ENCODE results near the gene POLR2I.
"Not testable (repeated sequence)": the region's sequence is repeated elsewhere in the genome, so short reads cannot be mapped to it uniquely, and the experiment has no call there.

The POLR2I gene

DNA sequence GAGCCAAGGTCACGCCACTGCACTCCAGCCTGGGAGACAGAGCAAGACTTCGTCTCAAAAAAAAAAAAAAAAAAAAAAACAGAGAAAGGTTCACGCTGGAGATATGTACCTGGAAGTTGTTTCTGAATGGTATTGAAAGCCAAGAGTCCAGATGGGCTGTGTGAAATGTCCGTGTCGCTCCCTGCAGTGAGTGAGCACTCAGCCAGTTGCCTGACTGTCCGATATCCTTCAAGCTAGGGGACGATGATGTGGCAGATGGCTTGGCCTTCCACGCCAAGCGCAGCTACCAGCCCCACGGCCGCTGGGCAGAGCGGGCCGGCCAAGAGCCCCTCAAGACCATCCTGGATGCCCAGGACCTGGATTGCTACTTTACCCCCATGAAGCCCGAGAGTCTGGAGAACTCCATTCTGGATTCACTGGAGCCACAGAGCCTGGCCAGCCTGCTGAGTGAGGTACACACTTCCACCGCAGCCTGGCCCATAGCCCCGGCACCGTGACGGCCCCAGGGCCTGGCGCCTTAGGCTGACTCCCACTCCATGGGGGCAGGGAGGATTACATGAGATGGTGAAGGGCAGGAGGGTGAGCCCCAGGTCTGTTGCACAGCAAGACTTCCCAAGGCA is 15.4 kb downstream of the POLR2I start:
- no peak for DNase-seq

DNA sequence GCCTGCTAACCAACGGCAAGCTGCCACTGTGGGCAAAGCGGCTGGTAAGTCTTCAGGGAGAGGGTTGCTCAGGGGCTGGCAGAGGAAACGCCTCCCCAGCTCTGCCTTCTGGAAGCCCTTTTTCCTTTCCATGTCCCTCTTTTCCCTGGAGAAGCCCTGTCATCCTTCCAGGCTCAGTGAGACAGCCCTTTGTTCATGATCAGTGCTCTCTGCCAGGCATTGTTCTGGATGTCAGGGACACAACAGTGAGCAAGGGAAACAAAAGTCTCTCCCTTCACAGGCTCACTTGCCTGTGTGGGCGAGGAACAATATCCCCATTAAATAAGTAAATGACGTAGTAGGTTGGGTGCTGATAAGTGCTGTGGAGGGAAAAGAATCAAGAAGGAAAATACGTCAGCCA is 17.6 kb downstream of the POLR2I start:
- no peak for DNase-seq

DNA sequence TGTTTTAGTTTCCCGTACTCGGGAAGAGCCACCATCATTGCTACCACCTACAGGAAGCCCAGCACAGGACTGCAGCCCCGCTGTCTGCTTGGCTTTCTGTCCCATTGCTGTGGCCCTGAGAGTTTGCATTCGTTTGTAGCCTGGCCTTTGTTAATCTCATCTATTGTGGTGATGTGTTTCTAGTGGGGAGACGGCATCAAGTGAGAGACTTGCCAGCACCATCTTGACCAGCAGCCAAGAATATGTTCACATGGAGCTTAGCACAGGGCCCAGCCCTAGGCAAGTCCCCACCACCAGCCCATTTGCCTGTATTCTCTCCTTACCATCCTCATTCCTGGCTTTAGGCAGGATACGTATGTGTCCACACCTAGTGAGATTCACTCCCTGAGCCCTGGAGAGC is 21.0 kb downstream of the POLR2I start:
- no peak for DNase-seq

DNA sequence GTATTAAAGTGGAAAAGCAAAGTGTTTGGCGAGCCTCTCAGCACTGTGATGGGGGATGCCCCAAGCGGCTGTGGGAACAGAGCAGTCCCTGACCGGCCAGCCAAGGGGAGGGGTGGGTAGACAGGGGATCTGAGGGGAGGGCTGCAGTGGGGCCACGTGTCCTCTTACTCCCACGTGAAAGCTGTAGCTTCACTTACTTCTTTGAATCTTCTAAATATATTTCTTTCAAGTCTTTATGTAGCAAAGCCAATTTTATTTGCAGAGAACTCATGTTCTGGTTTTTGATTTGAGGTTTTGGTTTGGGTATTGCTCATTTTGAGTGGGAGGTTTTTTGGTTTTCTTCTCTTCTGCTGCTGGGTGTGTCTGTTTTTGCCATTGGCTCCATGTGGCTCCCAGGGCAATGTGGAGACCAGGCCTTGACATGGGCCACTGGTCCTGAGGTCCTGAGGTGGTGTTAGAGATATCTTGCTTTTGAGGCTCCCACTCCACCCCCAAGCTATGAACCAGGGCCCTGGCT is 21.5 kb downstream of the POLR2I start:
- DNase-seq = no peak

DNA sequence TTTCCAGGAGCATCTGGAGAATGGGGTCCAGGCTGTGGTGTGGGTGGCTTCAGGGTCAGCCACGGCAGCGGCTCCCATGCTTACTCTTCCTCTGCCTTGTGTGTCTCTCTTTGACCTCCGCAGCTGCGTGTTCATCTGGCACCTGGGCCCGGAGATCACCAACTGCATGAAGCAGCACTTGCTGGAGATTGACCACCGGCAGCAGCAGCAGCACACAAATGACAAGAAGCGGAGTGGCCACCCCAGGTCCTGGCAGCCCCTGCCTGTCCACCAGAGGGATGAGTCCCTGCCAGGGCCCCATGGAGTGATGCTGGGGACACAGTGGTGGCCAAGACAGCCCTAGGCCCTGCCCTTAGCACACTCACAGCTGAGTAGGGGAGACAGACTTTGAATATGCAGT is 22.1 kb downstream of the POLR2I start:
- DNase-seq = no peak

DNA sequence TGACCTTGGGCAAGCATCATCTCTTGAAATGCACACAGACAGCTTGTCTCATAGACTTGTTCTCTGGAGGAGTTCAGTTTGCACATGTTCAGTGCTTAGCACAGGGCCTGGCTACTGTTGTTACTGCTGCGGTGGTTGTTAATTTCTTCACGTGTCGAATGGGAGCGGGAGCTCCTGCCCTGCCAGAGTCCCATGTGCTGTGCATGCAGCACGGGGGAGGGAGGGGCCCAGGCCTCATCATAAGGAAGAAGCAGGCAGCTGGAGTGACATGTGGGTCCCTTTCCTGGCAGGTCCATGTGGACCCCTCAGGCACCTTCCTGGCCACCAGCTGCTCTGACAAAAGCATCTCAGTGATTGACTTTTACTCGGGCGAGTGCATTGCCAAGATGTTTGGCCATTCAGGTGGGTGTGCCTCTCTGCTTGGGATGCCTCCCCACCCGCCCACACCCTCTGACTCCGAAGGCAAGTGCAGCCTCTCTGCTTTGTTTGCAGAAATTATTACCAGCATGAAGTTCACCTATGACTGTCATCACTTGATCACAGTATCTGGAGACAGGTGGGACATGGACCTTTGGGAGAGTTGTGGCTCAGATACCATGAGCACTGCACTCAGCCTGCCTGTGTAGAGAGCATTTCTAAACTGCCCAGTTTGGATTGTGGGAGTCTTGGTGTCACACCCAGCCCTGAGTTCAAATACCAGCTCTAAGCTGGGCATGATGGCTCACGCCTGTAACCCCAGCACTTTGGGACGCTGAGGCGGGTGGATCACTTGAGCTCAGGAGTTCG is 23.6 kb downstream of the POLR2I start:
- DNase-seq = no peak

DNA sequence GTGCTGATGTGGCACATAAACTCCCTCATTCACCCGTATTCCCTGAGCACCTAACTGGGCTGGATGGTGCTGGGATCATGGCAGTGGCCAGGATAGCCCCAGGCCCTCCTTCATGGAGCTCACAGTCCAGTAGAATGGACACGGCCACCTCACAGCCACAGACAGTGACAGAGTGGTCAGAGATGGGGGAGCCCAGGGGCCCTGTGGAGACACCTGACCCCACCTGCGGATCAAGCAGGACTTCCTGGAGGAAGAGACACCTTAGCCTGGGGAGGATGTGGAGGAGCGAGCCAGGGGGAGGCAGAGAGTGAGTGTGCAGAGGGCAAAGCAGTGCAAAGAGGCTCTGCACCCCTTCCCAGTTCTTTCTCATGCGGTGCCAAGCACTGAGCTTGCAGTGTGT is 24.8 kb downstream of the POLR2I start:
- DNase-seq = no peak

DNA sequence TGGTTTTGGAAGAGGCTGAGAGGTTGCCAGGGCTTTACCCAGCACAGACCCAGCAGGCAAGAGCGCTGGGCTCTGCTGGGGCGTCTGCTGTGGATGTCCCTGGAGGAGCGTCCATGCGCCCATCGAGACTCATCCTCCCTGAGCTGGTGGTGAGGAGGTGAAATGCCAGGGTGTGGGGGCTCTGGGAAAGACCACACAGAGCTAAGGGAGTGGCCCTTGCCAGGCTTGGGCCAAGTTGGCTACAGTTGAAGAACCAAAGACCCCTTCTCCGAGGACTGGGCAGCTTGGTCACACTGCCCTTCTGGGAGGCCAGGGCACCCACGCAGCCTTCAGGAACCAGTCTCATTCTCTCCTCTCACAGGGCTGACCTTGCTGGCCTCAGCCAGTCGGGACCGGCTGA is 28.3 kb downstream of the POLR2I start:
- DNase-seq = no peak

DNA sequence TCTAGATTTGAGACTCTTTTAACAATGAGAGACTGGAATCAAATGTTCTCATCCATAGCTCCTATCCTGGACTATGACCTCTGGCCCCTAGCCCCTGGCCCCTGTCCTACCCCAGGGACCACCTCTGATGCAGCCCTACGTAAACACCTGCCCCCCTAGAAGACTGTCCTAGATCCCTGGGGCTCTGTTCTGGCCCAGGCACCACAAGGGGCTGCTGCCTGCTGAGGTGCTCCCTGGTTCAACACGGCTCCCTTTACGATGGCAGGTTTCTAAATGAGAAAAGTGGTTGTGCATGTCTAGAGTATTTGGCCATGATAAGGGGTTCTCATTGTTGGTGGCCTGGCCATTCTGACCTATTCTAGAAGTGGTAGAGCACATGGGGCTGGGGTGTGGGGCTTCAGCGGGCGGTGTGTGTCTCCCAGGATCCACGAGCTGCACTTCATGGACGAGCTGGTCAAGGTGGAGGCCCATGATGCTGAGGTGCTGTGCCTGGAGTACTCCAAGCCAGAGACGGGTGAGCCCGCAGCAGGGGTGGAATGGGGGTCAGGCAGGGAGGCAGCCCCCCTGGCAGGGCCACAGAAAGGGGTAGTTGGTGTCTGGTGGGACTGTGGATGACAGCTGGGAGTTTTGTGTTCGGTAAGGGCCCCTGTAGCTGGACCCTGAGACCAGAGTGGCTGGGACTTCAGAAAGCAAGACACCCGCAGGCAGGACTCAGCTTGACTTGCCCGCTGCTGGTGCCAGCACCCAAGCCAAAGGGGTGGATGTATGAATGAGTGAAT is 30.3 kb downstream of the POLR2I start:
- DNase-seq = no peak

DNA sequence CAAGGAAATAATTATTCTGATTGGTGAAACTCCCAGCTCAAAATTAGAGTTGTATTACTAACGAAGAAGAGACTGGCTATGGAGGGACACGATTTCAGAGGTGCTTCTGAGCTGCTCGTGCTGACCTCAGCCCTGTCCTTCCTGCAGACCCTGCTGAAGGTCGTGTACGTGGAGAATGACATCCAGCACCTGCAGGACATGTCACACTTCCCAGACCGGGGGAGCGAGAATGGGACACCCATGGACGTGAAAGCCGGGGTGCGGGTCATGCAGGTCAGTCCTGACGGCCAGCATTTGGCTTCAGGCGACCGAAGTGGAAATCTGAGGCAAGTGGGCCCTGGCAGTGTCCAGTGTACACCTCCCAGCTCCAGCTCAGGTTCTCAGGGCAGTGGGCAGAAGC is 31.8 kb downstream of the POLR2I start:
- no peak for DNase-seq

DNA sequence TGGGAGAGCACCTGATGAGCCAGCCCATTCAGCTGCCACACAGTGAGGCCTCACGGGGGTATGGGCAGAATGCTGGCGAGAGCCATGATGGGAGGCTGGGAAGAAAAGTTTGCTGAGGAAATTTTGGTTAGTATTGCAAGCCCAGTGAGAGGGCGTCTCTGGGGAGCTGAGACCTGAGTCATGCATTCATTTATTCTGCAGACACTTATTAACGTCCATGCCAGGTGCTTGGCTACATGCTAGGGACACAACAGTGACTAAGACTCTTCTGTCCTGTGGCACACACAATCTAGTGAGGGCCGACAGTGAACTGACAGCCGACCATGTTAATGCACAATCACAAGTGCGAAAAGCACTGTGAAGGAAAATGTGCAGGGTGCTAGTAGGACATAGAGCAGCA is 32.8 kb downstream of the POLR2I start:
- DNase-seq = no peak

DNA sequence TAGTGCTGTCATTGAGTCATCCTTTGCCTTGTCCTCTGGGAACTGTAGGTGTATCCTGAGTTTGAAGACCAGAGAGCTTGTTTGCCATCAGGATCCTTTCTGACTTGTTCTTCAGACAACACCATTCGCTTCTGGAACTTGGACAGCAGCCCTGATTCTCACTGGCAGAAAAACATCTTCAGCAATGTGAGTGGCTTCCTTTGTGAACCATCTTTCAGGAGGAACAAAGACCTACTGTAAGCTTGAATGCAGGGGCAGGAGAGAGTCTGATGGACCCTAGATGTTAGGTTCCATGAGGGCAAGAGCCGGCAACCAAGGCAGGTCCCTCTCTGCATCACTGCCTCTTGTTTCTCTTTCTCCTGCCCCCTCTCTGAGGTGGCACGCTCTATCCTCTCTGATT is 33.3 kb downstream of the POLR2I start:
- DNase-seq = no peak

DNA sequence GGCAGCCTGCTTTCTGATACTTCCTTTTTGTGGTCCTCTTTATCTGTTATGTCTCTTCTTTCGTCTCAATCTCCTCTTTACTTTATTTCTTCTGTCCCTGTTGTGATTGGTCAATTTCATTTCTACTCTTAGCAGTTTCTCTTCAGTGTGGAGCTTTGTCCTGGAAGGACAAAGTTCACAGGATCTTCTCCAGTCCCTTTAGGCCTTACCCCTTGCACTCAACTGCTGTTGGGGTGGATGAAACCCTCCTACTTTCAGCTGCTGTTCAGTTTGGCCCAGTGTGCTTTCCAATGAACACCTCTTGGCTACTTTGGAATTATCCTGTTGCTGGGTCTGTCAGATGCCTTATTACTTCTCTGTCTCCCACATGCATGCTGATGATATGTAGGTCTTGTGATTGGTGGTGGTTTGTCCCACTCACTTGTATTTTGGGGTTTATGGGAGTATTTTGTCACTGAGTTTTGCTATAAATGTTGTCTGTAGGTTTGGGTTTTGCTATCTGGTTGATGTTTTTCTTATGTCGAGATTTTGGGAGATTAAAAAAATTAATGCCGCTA is 35.2 kb downstream of the POLR2I start:
- DNase-seq = no peak

DNA sequence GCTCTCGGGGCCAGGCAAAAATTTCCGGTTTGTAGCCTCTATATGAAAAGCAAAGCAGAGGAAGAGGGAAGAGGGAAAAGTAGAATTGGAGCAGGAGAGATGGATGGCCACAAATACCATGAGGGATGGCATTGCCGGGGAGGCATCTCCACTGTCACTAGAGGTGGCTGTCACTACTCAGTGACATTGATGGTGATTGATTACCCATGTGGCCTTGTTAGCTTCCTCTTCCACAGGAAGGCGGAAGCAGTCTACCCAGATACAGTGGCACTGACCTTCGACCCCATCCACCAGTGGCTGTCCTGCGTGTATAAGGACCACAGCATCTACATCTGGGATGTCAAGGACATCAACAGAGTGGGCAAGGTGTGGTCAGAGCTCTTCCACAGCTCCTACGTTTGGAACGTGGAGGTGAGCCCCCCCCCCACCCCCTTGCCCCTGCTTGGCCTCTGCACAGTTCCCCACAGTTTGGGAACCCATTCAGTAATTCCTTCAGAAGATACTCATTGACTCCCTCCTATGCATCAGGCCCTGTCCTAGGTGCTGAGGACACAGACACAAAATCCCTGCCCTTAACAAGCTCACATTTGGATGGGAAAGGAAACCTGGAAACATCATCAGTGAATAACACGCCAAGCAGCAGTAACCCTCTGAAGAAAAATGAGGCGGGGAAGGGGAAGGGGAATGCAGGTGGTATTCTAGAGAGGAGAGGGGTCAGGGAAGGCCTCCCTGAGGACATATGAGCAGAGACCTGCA is 41.4 kb downstream of the POLR2I start:
- DNase-seq = no peak

DNA sequence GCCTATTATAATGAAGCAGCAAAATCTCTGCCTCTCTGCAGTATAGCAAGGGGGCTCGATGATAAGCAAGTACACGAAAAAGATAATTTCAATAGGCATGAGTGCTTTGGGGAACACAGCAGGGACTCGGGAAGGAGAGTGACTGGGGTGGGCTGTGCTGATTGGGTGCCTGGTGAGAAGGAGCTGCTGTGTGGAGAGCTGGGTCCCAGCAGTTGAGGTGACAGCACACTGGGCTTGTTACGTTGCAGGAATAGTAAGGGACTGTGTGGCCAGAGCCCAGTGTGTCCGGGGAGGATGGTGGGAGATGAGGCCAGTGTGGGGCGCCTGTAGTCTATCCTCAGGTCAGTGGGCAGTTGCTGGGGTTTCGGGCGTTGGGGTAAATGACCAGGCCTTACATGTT is 42.6 kb downstream of the POLR2I start:
- DNase-seq = no peak

DNA sequence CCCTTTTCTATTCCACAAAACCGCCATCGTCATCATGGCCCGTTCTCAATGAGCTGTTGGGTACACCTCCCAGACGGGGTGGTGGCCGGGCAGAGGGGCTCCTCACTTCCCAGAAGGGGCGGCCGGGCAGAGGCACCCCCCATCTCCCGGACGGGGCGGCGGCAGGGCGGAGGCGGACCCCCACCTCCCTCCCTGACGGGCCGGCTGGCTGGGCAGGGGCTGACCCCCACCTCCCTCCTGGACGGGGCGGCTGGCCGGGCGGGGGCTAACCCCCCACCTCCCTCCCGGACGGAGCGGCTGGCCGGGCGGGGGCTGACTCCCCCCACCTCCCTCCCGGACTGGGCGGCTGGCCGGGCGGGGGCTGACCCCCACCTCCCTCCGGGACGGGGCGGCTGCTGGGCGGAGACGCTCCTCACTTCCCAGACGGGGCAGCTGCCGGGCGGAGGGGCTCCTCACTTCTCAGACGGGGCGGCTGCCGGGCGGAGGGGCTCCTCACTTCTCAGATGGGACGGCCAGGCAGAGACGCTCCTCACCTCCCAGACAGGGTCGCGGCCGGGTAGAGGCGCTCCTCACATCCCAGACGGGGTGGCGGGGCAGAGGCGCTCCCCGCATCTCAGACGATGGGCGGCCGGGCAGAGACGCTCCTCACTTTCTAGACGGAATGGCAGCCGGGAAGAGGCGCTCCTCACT is 45.7 kb downstream of the POLR2I start:
- DNase-seq = not testable (repeated sequence)

DNA sequence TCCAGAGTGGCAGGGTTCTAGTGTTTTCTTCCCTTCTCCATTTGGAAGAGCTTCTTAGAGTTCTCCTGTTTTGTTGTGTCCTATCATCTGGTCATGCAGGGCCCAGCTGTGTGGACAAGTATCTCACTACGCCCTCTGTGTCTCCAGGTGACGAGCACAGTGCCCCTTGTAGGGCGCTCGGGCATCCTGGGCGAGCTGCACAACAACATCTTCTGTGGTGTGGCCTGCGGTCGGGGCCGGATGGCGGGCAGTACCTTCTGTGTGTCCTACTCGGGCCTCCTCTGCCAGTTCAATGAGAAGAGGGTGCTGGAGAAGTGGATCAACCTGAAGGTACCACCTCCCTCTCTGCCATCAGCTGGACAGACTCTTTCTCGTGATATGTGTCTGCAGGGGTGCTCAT is 47.0 kb downstream of the POLR2I start:
- no peak for DNase-seq

DNA sequence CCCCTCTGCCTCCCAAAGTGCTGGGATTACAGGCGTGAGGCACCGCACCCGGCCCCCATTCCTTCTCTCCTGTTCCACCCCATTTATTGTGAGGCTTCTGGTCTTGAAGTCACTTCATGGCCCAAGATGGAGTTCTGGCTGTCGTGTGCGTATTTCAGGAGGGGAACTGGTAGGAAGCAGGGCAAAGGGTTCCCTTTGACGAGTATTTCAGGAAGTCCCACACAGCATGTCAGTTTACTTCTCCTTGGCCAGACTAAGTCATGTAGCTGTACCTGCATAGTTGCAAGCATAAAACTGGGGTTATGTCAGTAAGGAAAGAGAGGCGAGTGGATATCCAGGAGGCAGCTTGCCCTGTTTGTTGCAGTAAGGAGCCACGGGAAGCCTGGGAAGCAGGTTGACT is 49.8 kb downstream of the POLR2I start:
- no peak for DNase-seq

Data from NCI-H446 (cell line).